HepG2 (cell line): ENCODE results near the gene GSTM2. TPM values are rescaled to one million over a fixed set of nuclear protein-coding genes. Genes with fewer than 3 reads are reported as not detected.

Experiments used
- MAF1 ChIP-seq: sonication (generic); formaldehyde crosslinking; IDR thresholded peaks from 2 replicates; pipeline ENCODE4 v1.5.0; 2020; ENCODE audit warnings: missing genetic modification reagents, borderline replicate concordance
- MYC ChIP-seq: sonication (generic); formaldehyde crosslinking; IDR thresholded peaks from 2 replicates; pipeline ENCODE4 v1.9.0; 2021; ENCODE audit warnings: missing genetic modification reagents, borderline replicate concordance
- NONO ChIP-seq, 2 experiments: fragments of 450-650 bp in 1 of 2; sonication (generic) in 1 of 2; formaldehyde crosslinking in 1 of 2; IDR thresholded peaks in 1 of 2; conservative IDR thresholded peaks in 1 of 2; 2 replicates each; pipeline versions ENCODE4 v1.6.1 to v1.8.0; 2017 to 2022; ENCODE audit warnings: mild to moderate bottlenecking in 1 of 2, missing genetic modification reagents in 1 of 2, moderate library complexity in 1 of 2
- ZMAT3 ChIP-seq: sonication (generic); formaldehyde crosslinking; conservative IDR thresholded peaks from 2 replicates; pipeline ENCODE4 v1.7.0; 2021; ENCODE audit warnings: missing genetic modification reagents
- ZNF20 ChIP-seq: sonication (generic); formaldehyde crosslinking; IDR thresholded peaks from 2 replicates; pipeline ENCODE4 v1.4.0; 2020; ENCODE audit warnings: mild to moderate bottlenecking, moderate library complexity, missing genetic modification reagents
- ZNF772 ChIP-seq: sonication (generic); formaldehyde crosslinking; IDR thresholded peaks from 2 replicates; pipeline ENCODE4 v1.5.0; 2020; ENCODE audit warnings: mild to moderate bottlenecking, missing genetic modification reagents
- polyA plus RNA-seq, 8 experiments: library from polyadenylated mRNA; depleted of rRNA in 3 of 8; stranded (reverse) in 7 of 8; unstranded in 1 of 8; fragments of >200 nt; fragmentation: Illumina TruSeq in 4 of 8; extraction: Trizol in 4 of 8; gene quantifications; 2 replicates each; pipeline versions ENCODE4 v1.2.1 to v1.2.3, GENCODE V29; 2011 to 2016; ENCODE audit warnings: low read depth in 4 of 8, missing spikeins in 1 of 8, mixed read lengths in 1 of 8; ENCODE audit not compliant: insufficient read depth in 1 of 8
- total RNA-seq, 5 experiments: library from RNA; depleted of rRNA; stranded (reverse); fragments of >200 nt; fragmentation: Illumina TruSeq; extraction: Trizol; gene quantifications; 2 replicates each; pipeline ENCODE4 v1.2.3, GENCODE V29; 2016; ENCODE audit warnings: low read depth in 1 of 5
- TF ChIP-seq, protein P1 (sequence below): sonication (generic); formaldehyde crosslinking; IDR thresholded peaks from 2 replicates; pipeline ENCODE4 v1.4.0; 2020; ENCODE audit warnings: missing genetic modification reagents
- TF ChIP-seq, protein P2 (sequence below): sonication (generic); formaldehyde crosslinking; IDR thresholded peaks from 2 replicates; pipeline ENCODE4 v1.5.1; 2020; ENCODE audit warnings: mild to moderate bottlenecking, missing genetic modification reagents, moderate library complexity
- TF ChIP-seq, protein P3 (sequence below), 2 experiments: sonication (generic) in 1 of 2; formaldehyde crosslinking in 1 of 2; IDR thresholded peaks; 2 replicates each; pipeline versions ENCODE4 v1.6.1 to v1.9.0; 2014 to 2022; ENCODE audit warnings: antibody characterized with exemption in 1 of 2, borderline replicate concordance in 1 of 2, inconsistent platforms in 1 of 2, low read depth in 1 of 2, missing genetic modification reagents in 1 of 2
- TF ChIP-seq, protein P4 (sequence below): sonication (generic); formaldehyde crosslinking; IDR thresholded peaks from 2 replicates; pipeline ENCODE4 v1.5.0; 2020; ENCODE audit warnings: missing genetic modification reagents
- TF ChIP-seq, protein P5 (sequence below): sonication (generic); formaldehyde crosslinking; IDR thresholded peaks from 2 replicates; pipeline ENCODE4 v1.8.1; 2023; ENCODE audit warnings: missing genetic modification reagents, mild to moderate bottlenecking, borderline replicate concordance

GSTM2 gene
- total and polyA plus RNA-seq, 2 of the 13 experiments (the other 11 are each of a cell fraction or from before 2014, with no cell fraction given), result 7.0 to 15.0 TPM

DNA sequence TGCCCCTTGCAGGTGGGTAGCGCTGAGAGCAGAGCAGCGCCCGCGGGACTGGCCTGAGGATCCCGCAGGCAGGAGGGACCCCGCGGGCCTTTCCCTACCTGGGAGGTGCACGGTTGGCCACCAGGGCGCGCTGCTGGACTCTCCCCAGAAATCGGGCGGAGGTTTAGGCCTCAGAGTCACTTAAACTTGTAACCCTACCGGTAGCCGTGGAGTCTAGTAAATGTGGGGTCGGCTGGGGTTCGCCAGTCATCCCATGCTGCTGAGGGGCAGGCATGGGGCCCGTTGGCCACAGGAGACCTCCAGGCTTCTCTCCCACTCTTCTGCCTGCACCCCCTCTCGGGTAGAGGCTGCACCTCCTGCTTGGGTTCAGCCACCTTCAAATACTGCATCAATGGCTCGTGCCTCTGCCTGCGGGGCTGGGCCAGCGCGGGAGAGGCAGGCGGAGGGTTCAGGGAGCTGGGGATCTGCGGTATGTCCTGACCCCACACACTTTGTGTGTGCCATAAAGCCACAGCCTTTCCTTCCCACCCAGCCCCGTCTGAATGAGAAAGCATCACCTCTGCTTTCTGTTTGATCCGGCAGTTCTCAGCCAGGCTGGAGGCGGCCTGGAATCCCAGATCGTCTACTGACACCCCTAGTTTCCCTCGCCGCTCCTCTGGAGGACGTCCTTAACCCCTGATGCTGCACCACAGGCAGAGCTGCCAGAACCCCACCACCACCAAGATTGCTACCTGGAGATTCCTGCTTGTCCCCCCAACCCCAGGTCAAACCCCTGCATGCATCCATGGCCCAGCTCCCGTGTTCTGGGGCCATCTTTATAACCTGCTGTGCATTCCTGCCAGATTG, 24.2 kb upstream of the GSTM2 start (continued):
- TF ChIP-seq, protein P1, sequence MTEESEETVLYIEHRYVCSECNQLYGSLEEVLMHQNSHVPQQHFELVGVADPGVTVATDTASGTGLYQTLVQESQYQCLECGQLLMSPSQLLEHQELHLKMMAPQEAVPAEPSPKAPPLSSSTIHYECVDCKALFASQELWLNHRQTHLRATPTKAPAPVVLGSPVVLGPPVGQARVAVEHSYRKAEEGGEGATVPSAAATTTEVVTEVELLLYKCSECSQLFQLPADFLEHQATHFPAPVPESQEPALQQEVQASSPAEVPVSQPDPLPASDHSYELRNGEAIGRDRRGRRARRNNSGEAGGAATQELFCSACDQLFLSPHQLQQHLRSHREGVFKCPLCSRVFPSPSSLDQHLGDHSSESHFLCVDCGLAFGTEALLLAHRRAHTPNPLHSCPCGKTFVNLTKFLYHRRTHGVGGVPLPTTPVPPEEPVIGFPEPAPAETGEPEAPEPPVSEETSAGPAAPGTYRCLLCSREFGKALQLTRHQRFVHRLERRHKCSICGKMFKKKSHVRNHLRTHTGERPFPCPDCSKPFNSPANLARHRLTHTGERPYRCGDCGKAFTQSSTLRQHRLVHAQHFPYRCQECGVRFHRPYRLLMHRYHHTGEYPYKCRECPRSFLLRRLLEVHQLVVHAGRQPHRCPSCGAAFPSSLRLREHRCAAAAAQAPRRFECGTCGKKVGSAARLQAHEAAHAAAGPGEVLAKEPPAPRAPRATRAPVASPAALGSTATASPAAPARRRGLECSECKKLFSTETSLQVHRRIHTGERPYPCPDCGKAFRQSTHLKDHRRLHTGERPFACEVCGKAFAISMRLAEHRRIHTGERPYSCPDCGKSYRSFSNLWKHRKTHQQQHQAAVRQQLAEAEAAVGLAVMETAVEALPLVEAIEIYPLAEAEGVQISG, result peak; percentile 34
- TF ChIP-seq MAF1 (CRISPR knock-in tag), result 0 out of 2 replicates have a peak, but pooled peaks have one; percentile 48
- TF ChIP-seq ZNF20 (CRISPR knock-in tag), result no peak
- TF ChIP-seq MYC (CRISPR knock-in tag), result no peak
- TF ChIP-seq, protein P2, sequence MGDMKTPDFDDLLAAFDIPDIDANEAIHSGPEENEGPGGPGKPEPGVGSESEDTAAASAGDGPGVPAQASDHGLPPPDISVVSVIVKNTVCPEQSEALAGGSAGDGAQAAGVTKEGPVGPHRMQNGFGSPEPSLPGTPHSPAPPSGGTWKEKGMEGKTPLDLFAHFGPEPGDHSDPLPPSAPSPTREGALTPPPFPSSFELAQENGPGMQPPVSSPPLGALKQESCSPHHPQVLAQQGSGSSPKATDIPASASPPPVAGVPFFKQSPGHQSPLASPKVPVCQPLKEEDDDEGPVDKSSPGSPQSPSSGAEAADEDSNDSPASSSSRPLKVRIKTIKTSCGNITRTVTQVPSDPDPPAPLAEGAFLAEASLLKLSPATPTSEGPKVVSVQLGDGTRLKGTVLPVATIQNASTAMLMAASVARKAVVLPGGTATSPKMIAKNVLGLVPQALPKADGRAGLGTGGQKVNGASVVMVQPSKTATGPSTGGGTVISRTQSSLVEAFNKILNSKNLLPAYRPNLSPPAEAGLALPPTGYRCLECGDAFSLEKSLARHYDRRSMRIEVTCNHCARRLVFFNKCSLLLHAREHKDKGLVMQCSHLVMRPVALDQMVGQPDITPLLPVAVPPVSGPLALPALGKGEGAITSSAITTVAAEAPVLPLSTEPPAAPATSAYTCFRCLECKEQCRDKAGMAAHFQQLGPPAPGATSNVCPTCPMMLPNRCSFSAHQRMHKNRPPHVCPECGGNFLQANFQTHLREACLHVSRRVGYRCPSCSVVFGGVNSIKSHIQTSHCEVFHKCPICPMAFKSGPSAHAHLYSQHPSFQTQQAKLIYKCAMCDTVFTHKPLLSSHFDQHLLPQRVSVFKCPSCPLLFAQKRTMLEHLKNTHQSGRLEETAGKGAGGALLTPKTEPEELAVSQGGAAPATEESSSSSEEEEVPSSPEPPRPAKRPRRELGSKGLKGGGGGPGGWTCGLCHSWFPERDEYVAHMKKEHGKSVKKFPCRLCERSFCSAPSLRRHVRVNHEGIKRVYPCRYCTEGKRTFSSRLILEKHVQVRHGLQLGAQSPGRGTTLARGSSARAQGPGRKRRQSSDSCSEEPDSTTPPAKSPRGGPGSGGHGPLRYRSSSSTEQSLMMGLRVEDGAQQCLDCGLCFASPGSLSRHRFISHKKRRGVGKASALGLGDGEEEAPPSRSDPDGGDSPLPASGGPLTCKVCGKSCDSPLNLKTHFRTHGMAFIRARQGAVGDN (CRISPR knock-in tag), result peak; percentile 80
- TF ChIP-seq, protein P3, sequence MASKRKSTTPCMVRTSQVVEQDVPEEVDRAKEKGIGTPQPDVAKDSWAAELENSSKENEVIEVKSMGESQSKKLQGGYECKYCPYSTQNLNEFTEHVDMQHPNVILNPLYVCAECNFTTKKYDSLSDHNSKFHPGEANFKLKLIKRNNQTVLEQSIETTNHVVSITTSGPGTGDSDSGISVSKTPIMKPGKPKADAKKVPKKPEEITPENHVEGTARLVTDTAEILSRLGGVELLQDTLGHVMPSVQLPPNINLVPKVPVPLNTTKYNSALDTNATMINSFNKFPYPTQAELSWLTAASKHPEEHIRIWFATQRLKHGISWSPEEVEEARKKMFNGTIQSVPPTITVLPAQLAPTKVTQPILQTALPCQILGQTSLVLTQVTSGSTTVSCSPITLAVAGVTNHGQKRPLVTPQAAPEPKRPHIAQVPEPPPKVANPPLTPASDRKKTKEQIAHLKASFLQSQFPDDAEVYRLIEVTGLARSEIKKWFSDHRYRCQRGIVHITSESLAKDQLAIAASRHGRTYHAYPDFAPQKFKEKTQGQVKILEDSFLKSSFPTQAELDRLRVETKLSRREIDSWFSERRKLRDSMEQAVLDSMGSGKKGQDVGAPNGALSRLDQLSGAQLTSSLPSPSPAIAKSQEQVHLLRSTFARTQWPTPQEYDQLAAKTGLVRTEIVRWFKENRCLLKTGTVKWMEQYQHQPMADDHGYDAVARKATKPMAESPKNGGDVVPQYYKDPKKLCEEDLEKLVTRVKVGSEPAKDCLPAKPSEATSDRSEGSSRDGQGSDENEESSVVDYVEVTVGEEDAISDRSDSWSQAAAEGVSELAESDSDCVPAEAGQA (IDR thresholded peaks at IDR 0.05; ENCODE audit: low read depth), result no peak
- TF ChIP-seq, protein P3 (CRISPR knock-in tag; IDR thresholded peaks at IDR 0.05; ENCODE audit: borderline replicate concordance), result no peak
- no peak for TF ChIP-seq ZNF772
- TF ChIP-seq, protein P4, sequence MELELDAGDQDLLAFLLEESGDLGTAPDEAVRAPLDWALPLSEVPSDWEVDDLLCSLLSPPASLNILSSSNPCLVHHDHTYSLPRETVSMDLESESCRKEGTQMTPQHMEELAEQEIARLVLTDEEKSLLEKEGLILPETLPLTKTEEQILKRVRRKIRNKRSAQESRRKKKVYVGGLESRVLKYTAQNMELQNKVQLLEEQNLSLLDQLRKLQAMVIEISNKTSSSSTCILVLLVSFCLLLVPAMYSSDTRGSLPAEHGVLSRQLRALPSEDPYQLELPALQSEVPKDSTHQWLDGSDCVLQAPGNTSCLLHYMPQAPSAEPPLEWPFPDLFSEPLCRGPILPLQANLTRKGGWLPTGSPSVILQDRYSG (CRISPR knock-in tag), result no peak
- TF ChIP-seq NONO (IDR thresholded peaks at IDR 0.05), result no peak
- peak; percentile 47; the same call in 1 of the 2 replicates for TF ChIP-seq NONO (CRISPR knock-in tag; conservative IDR thresholded peaks at IDR 0.05)
- no peak for TF ChIP-seq ZMAT3 (CRISPR knock-in tag)
- TF ChIP-seq, protein P5, sequence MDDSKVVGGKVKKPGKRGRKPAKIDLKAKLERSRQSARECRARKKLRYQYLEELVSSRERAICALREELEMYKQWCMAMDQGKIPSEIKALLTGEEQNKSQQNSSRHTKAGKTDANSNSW (CRISPR knock-in tag), result no peak
